Effector memory CD4-positive, alpha-beta T cell (primary cell): ENCODE results near the gene PCDHGC3.

Source experiments
- DNase-seq, 3 donors: peaks; one replicate each; pipeline ENCODE4 v3.0.0-alpha.2; 2020
- H3K27ac ChIP-seq: 2 replicates; pipeline ENCODE4 v1.7.0; 2013; ENCODE audit warnings: mild to moderate bottlenecking, low read length, moderate library complexity; ENCODE audit not compliant: insufficient read depth, poor library complexity, severe bottlenecking
- H3K27me3 ChIP-seq: replicated peaks from 2 replicates; pipeline ENCODE4 v1.7.0; 2013; ENCODE audit warnings: mild to moderate bottlenecking, low read length; ENCODE audit not compliant: insufficient read depth, control insufficient read depth, poor library complexity, severe bottlenecking
- H3K36me3 ChIP-seq: 2 replicates; pipeline ENCODE4 v1.7.0; 2013; ENCODE audit warnings: mild to moderate bottlenecking, low read length, moderate library complexity; ENCODE audit not compliant: control insufficient read depth, insufficient read depth
- H3K4me1 ChIP-seq: 2 replicates; pipeline ENCODE4 v1.7.0; 2013; ENCODE audit warnings: low read length, mild to moderate bottlenecking; ENCODE audit not compliant: control insufficient read depth, insufficient read depth, poor library complexity, severe bottlenecking
- H3K4me3 ChIP-seq: 2 replicates; pipeline ENCODE4 v1.7.0; 2013; ENCODE audit warnings: low read length, low read depth, mild to moderate bottlenecking; ENCODE audit not compliant: insufficient read depth, poor library complexity, severe bottlenecking
- H3K9me3 ChIP-seq: 2 replicates; pipeline ENCODE4 v1.7.0; 2013; ENCODE audit warnings: mild to moderate bottlenecking, low read length, moderate library complexity; ENCODE audit not compliant: control insufficient read depth

The PCDHGC3 gene

GRCh38 chr5:141507387-141508091 is 31.8 kb downstream of the PCDHGC3 start:
- Histone ChIP-seq H3K27me3 (no peaks in the 10 kb centered on the region), H3K27ac (no peak overlapping the region), H3K36me3 (no peaks in the 10 kb centered on the region), H3K9me3 (no peaks in the 10 kb centered on the region), H3K4me1 (peaks cover 5% of the 10 kb centered on the region), H3K4me3 (no peak overlapping the region)
- no peak for DNase-seq

- H3K4me1 ChIP-seq = peaks cover 10% of the 10 kb centered on the region
- H3K9me3 ChIP-seq = no peaks in the 10 kb centered on the region
- no peak for DNase-seq
- no peak overlapping the region for H3K4me3 ChIP-seq
- H3K27me3 ChIP-seq = no peaks in the 10 kb centered on the region
- H3K36me3 ChIP-seq = no peaks in the 10 kb centered on the region
- no peak overlapping the region for H3K27ac ChIP-seq
Observed at GRCh38 chr5:141508440-141508797, 32.7 kb downstream of the PCDHGC3 start.

- Histone ChIP-seq H3K4me1 (peaks cover 16% of the 10 kb centered on the region), H3K36me3 (no peaks in the 10 kb centered on the region), H3K27me3 (no peaks in the 10 kb centered on the region), H3K27ac (no peak overlapping the region), H3K4me3 (no peak overlapping the region), H3K9me3 (no peaks in the 10 kb centered on the region)
- no peak for DNase-seq
Observed at GRCh38 chr5:141508798-141509611, 33.2 kb downstream of the PCDHGC3 start.

GRCh38 chr5:141510160-141510559 is 34.4 kb downstream of the PCDHGC3 start:
- Histone ChIP-seq H3K9me3 (no peaks in the 10 kb centered on the region), H3K4me1 (peaks cover 22% of the 10 kb centered on the region), H3K36me3 (peaks cover 2% of the 10 kb centered on the region), H3K27ac (no peak overlapping the region), H3K4me3 (no peak overlapping the region), H3K27me3 (no peaks in the 10 kb centered on the region)
- no peak for DNase-seq

GRCh38 chr5:141510850-141511601 is 35.3 kb downstream of the PCDHGC3 start:
- no peaks in the 10 kb centered on the region for H3K9me3 ChIP-seq
- H3K4me3 ChIP-seq = no peak overlapping the region
- H3K4me1 ChIP-seq = peaks cover 22% of the 10 kb centered on the region
- no peak for DNase-seq
- peaks cover 10% of the 10 kb centered on the region for H3K36me3 ChIP-seq
- H3K27me3 ChIP-seq = no peaks in the 10 kb centered on the region
- no peak overlapping the region for H3K27ac ChIP-seq

GRCh38 chr5:141511771-141512325 is 36.1 kb downstream of the PCDHGC3 start:
- no peaks in the 10 kb centered on the region for H3K27me3 ChIP-seq
- peaks cover 19% of the 10 kb centered on the region for H3K36me3 ChIP-seq
- no peak overlapping the region for H3K27ac ChIP-seq
- H3K4me1 ChIP-seq = peaks cover 22% of the 10 kb centered on the region
- no peak overlapping the region for H3K4me3 ChIP-seq
- no peak for DNase-seq
- no peaks in the 10 kb centered on the region for H3K9me3 ChIP-seq

GRCh38 chr5:141512390-141512910 is 36.7 kb downstream of the PCDHGC3 start:
- peak; percentile 66 to 79 (median 66) for DNase-seq
- no peak overlapping the region for H3K27ac ChIP-seq
- no peaks in the 10 kb centered on the region for H3K9me3 ChIP-seq
- peaks cover 24% of the 10 kb centered on the region for H3K36me3 ChIP-seq
- H3K4me1 ChIP-seq = peaks cover 22% of the 10 kb centered on the region
- H3K27me3 ChIP-seq = no peaks in the 10 kb centered on the region
- H3K4me3 ChIP-seq = peak overlapping the region; percentile 56

- Histone ChIP-seq H3K36me3 (peaks cover 30% of the 10 kb centered on the region), H3K27me3 (no peaks in the 10 kb centered on the region), H3K4me1 (peaks cover 22% of the 10 kb centered on the region), H3K27ac (no peak overlapping the region), H3K9me3 (no peaks in the 10 kb centered on the region), H3K4me3 (peak overlapping the region; percentile 56)
- DNase-seq = no peak
Observed at GRCh38 chr5:141512911-141513626, 37.3 kb downstream of the PCDHGC3 start.

GRCh38 chr5:141513627-141514329 is 38.0 kb downstream of the PCDHGC3 start:
- no peak overlapping the region for H3K27ac ChIP-seq
- H3K36me3 ChIP-seq = peaks cover 37% of the 10 kb centered on the region
- no peak for DNase-seq
- H3K9me3 ChIP-seq = no peaks in the 10 kb centered on the region
- no peaks in the 10 kb centered on the region for H3K27me3 ChIP-seq
- H3K4me1 ChIP-seq = peaks cover 22% of the 10 kb centered on the region
- H3K4me3 ChIP-seq = peak overlapping the region; percentile 56
